IPS-18c (cell line): ENCODE measurements around the gene RPS19BP1.

ENCODE experiments used
- H3K4me3 ChIP-seq: 2 replicates; pipeline ENCODE4 v1.7.0; 2013; ENCODE audit warnings: low read depth, mild to moderate bottlenecking, low read length, moderate library complexity; ENCODE audit not compliant: insufficient read depth
- H3K9me3 ChIP-seq: one replicate; pipeline ENCODE4 v1.6.1; 2013; ENCODE audit warnings: mild to moderate bottlenecking, low read length, moderate library complexity; ENCODE audit not compliant: control insufficient read depth, insufficient read depth

The RPS19BP1 gene

DNA sequence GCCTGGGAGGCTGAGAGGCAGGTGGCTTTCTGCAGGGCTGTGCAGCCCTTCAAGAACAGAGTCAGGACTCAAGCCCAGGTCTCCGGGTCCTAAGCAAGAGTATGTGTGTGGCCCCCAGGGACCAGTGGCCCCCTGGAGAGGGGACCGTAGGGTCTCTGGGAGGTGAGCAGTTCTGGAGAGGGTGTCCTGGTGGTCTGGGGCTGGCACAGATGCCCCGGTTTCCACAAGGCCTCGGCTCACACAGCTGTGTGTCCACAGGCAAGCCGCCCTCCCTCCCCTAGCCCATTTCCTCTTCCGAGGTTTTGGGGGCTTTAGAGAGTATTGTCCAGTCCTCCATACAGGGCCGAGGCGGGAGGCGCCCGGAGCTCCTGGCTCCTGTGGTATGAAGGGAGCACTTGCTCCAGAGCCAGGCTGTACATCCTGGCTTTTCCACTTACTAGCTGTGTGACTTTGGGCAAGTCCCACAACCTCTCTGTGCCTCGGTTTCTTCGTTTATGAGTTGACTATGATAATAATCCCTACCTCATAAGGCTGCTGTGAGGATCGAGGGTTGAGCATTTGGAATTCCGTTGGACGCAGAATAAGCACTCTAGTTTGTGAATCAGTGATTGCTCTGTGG, 3.4 kb upstream of the RPS19BP1 start:
- H3K4me3 ChIP-seq, result no peak overlapping the region
- no peaks in the 10 kb centered on the region for H3K9me3 ChIP-seq

GRCh38 chr22:39535357-39535725, 2.8 kb upstream of the RPS19BP1 start:
- Histone ChIP-seq H3K4me3 (no peak overlapping the region), H3K9me3 (no peaks in the 10 kb centered on the region)

GRCh38 chr22:39534591-39535356, 2.2 kb upstream of the RPS19BP1 start:
- H3K4me3 ChIP-seq, result peak overlapping the region; percentile 16; the same call in 1 of the 2 replicates
- H3K9me3 ChIP-seq, result no peaks in the 10 kb centered on the region

- no peak overlapping the region for H3K4me3 ChIP-seq
- H3K9me3 ChIP-seq, result no peaks in the 10 kb centered on the region
Observed at GRCh38 chr22:39534092-39534506, 1.6 kb upstream of the RPS19BP1 start.

DNA sequence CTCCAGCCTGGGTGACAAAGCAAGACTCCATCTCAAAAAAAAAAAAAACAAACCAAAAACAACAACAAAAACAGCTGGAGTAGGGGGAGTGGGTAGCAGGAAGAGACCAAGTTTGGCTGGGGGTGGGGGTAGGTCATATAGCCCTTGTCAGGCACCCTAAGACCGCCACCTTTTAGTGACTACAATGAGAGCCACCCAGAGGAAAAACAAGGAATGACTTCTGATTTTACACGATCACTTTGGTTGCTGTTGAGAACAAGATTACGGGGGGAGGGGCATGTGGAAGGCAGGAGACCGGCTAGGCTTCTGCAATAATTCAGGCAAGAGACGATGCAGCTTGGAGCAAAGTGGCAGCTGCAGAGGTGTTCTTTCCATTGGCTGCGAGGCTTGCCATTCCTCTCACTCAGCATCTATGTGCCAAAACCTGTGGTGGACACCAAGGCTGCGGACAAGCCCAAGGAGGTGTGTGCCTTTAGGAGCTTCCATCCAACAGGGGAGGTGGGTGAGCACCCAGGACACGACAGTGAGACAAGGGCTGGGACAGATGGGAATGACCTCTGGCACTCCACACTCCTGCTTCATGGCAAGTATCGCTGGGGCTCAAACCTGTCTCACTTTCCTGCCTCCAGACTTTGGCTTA, 1.7 kb downstream of the RPS19BP1 start:
- Histone ChIP-seq H3K9me3 (no peaks in the 10 kb centered on the region), H3K4me3 (peak overlapping the region; percentile 98; the same call in 1 of the 2 replicates)

- no peaks in the 10 kb centered on the region for H3K9me3 ChIP-seq
- no peak overlapping the region for H3K4me3 ChIP-seq
Observed at GRCh38 chr22:39530116-39530515, 2.4 kb downstream of the RPS19BP1 start.

DNA sequence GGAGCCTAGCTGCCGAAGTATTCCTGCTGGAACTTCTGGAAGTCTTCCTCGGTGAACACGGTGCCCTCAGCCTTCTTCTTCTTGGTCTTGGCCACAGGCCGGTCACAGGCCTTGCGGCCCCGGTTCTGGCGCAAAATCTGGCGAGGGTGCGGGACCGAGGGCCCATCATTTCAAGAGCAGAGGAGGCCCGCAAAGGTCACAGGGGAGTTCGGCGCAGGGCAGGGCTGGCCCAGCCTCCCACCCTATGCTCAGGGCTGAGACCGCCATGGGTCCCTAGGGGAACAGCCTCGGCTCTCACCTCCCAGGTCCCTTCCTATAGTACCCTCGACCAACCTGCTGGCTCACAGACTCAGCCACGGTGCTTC, 3.1 kb downstream of the RPS19BP1 start:
- Histone ChIP-seq H3K9me3 (no peaks in the 10 kb centered on the region), H3K4me3 (no peak overlapping the region)

DNA sequence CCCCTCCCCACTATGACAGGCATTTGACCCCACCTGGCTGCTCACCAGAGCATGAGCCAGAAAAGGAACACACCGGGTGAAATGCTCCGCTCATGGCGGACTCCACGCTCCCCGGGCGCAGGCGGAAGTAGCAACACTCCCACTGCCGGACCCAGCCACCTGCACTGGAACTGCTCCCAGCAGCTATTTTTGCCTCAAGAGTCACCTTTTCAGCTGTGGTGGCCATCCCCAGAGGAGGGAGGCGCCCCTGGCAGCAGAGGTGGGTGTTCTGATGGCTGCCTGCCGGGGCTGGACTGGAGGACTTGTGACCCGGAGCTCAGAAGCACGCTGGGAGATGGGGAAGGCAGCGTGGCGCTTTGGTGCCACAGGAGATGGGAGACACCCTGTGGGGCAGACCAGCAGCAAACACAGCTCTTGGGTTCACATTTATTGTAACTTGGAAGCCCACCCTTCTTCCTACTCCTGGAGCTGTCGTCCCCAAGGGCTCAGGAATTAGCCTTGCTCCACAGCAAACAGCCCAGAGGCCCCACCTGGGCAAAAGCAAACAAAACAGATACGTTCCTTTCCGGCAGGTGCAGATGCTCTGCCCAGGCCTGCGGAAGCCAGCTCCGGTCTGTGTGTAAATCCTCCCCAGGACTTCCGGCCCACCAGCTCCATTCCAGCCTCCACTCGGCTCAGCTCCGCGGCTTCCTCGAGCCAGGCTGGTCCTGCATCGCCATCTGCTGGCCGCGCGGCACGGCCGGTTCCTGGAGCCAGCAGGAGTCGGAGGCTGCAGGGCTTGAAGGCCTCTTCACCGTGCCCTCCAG, 3.7 kb downstream of the RPS19BP1 start:
- Histone ChIP-seq H3K9me3 (no peaks in the 10 kb centered on the region), H3K4me3 (no peak overlapping the region; the same call in 1 of the 2 replicates)

DNA sequence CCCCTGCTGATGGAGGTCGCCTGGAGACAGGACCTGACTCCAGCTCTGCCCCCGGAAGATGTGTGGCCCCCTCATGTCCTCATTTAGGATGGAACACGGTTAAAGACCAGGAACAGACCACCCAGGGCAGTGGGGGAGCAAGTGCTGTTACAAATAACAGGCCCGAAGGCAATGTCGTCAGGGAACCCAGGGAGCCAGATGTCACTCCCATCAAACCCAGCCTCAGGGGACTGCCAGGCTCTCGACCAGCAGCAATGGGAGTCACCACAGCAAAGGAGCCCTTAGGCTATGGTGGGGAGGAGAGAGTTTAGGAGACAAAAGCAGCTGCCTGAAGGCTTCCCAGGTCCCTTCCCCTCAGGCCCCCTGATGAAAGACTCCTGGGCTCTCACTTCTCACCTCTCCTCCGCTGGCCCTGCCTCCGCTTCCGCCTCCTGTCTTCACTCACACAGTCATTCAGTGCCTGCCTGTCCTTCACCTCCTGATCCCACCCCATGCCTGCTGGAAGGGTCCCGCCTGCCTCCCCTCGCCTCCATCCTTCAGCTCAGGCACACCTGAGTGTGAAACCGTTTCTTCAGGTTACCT, 4.4 kb downstream of the RPS19BP1 start:
- H3K4me3 ChIP-seq, result no peak overlapping the region
- H3K9me3 ChIP-seq, result no peaks in the 10 kb centered on the region

- H3K4me3 ChIP-seq, result no peak overlapping the region
Observed at GRCh38 chr22:39527481-39527961, 5.0 kb downstream of the RPS19BP1 start.

GRCh38 chr22:39526736-39527171, 5.8 kb downstream of the RPS19BP1 start:
- H3K4me3 ChIP-seq, result no peak overlapping the region

More at GRCh38 chr22:39527481-39527961, 5.0 kb downstream of the RPS19BP1 start:
- H3K9me3 ChIP-seq, result no peaks in the 10 kb centered on the region

DNA sequence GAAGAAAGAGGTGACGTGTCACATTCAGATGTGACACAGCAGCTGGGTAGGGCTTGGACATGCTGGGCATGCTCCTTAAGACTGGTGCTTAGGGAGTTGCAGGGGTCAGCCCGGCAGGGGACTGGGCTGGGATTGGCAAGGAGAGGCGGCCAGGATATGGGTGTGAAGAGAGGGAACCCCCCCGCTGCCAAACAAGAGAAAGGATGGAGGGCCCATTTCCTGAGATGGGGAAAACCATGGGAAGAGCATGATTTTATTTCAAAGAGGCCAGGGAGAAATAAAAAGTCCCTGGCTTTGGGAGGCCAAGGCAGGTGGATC, 6.9 kb downstream of the RPS19BP1 start:
- Histone ChIP-seq H3K9me3 (peaks cover 2% of the 10 kb centered on the region), H3K4me3 (no peak overlapping the region)

More at GRCh38 chr22:39526736-39527171, 5.8 kb downstream of the RPS19BP1 start:
- H3K9me3 ChIP-seq, result no peaks in the 10 kb centered on the region

DNA sequence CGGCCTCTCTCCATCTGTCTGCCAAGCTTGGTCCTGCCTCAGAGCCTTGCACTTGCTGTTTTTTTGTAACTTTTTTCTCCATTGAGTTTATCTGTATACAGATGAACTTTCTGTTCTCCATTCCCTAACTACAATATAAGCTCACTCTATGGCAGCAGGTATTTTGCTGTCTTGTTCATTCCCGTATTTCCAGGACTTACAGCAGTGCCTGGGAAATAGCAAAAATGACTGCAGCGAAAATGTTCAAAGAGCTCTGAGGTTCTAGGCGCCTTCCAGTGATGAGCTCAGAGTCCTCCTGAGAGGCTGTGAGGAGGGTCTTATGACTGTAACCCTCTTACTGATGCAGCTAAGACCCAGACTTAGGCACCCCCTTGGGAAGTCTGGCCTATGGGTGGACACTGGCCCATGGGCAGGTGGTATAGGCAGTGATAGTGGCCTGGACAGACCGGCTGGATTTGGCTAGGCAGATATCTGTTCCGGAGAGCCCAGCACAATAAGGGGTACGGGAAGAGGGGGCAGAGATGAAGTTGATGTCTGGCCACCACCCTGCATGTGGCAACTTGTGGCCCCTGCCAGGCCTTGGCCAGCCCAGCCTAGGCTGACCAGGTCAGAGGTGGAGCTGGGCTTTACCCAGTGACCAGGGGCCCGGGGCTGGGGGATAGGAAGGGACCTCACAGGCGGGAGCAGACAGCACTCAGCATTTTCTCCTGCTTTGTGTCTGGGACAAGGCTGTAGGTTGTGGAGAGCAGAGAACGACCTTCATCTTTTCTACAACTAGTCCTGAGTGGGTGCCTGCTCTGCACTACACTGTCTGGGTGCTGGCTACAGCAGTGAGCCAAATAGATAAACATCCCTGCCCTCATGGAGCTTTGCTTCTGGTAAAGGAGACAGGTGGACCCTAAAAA, 7.5 kb downstream of the RPS19BP1 start:
- H3K9me3 ChIP-seq, result peaks cover 4% of the 10 kb centered on the region
- no peak overlapping the region for H3K4me3 ChIP-seq

DNA sequence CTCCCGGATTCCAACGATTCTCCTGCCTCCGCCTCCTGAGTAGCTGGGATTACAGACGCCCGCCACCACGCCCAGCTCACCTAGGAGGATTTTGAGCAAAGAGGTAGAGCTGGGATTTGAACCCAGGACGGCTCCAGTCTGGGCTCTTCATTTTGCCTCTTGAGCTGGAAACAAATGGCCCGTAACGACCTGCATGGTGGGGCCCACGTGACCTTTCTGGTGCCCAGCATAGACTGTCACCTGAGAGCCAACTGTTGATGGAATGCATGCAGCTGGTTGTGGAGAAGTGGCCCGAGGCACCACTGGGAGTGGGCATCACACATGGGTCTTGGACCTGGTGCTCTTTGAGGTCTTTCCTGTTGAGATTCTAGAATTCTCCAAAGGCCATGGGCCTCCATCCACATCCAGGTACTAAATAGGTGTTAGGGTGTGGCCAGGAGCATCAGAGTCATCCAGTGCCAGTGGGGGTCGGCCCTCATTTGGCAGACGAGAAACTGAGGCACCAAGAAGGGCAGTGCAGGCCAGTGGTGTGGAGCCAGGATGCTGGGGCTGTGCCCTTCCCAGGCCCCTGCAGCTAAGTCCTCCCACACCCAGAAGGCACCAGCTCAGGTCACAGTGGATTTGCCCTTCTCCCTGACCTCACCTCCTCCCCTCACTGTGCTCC, 8.3 kb downstream of the RPS19BP1 start:
- Histone ChIP-seq H3K9me3 (peaks cover 4% of the 10 kb centered on the region), H3K4me3 (no peak overlapping the region)

GRCh38 chr22:39522567-39523300, 9.8 kb downstream of the RPS19BP1 start:
- Histone ChIP-seq H3K4me3 (peak overlapping the region; percentile 22; the same call in 1 of the 2 replicates), H3K9me3 (peaks cover 4% of the 10 kb centered on the region)
